HG02938 (cell line): ENCODE data around the gene TSHZ2.

ENCODE experiments used
- ATAC-seq: cut with Tn5 transposase; IDR thresholded peaks from one replicate; pipeline ENCODE4 v1.9.1; 2021; ENCODE audit warnings: mild to moderate bottlenecking, moderate library complexity; ENCODE audit not compliant: unreplicated experiment

The TSHZ2 gene

DNA sequence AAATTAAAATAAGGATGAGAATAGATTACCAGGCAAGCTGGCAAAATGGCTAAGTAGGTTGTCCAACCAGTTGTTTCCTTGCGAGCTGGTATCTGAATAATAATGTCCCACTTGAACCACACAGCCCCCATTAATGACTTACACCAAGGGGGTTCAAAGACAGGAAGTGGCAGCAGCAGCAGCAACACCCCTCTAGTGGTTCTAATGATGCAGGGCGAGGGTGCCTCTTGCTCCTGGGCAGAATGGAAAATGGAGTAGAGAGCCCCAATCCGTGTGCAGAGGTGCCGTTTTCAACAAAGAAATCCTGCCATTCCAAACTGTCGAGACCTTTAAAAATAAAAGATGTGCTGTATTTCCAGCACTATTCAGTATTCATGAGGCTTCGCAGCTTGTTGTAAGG lies 218.1 kb downstream of the TSHZ2 start:
- no peak for ATAC-seq

DNA sequence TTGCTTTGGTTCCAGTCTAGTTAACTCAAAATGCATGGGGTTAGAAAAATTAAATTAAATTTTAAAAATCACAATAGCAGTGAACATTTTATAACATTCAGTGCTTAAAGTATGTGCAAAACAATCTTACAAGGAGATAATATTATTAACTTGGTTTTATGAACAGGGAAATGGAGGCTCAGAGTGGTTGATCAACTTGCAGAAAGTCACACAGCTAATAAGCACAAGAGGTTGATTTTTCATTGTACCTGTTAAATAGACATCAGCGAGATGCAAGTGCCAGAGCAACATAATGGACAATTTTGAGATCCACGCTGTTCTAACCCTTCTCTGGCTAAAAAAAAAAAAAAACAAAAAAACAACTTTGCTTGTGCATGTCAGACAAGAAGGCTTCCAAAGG lies 219.8 kb downstream of the TSHZ2 start:
- ATAC-seq: no peak

- no peak for ATAC-seq
Measured at GRCh38 chr20:53194306-53195290, 222.4 kb downstream of the TSHZ2 start.

DNA sequence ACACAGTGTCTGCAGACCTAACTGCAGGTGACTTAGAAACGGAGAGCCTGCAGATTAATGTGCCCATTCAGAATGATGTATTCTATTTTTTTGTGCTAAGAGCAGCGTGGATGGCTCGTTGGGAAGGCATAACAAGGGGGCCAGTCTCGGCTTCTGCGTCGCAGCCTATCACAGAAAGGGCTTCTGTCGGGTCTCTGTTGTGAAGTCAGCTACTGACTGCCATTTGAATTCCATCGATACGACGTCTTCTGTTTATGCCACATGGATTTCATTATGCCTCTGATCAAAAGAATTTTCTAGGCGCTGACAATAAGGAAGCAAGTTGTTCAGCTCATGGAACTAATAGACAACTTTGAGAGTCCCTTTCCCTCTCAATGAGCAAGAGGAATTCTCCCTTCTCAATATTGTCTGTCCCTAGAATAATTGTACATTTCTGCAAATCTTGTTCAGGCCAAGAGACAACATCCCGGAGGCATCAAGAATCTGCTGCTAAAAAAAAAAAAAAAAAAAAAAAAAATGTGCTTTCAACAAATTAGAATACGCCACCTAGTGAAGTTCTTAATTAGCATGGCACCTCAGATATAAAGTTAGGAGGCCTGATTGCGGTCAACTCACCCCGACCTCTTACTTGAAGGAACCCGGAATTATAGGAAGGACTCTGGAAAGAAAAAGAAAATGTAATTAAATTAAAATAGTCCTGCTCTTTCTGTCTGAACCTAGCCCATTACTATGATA lies 223.9 kb downstream of the TSHZ2 start:
- ATAC-seq: no peak

DNA sequence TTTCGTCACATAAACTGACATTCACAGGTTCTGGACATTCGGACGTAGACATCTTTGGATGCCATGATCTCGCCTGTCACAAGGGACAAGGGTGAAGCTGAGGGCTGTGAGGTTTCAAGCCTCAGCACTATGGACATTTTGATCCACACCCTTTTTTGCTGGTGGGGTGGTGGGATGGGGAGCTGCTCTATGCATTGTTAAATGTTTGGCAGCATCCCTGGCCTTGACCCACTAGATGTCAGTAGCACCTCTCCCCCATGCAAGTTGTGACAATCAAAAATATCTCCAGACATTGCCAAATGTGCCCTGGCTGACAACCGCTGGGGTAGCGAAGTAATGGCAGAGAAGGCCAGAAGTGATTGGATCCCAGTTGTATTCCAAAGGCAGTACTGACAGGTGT lies 229.4 kb downstream of the TSHZ2 start:
- no peak for ATAC-seq

DNA sequence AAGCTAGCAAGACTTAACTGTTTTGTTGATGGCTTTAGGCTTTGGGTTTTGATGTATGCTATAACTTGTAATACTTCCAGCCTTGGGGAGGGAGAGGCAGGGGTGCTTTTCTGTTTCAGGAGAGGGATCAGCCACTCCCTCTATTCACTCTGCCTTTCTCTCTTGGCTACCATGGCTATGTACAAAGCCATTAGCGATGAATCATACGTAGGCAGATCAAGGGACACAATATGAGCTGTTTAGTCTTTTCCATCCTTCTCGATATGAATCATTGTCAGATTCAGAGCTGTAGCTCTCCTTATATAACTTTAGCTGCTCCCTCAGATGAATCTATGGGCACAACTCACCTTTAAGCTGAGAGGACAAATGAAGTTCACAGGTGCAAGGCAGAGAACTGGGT lies 230.6 kb downstream of the TSHZ2 start:
- no peak for ATAC-seq

- no peak for ATAC-seq
Measured at GRCh38 chr20:53205046-53205445, 232.9 kb downstream of the TSHZ2 start.

DNA sequence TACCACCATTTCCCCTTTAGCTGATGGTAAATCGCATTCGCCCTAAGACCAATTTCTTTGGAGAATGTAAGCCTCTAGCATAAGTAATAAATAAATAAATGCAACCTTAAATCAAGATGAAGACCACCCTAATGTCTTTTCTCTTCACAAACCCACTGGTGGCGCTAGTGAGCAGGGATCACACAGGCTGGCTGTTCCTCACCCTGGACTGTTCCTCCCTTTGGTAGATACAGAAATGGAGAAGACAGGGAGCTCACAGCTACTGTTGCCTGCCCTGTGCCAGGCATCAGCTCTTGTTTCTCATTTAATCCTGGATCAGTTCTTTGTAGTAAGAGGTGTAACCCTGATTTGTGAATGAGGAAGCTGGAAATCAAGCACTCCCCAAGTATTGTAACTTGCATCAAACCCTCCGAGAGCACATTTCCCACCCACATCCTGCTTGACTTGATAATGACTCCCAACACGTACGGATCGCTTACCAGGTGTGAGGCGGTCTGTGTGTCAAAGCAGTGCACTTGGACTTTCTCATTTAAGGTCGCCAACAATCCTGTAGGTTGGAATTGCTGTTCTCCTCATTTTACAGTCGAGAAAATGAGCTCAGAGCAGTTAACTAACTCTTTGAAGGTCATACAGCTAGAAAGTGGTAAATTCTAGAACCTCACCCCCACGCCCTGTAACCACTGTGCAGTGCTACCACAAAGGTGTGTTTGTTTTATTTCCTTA lies 236.1 kb downstream of the TSHZ2 start:
- ATAC-seq: no peak

- no peak for ATAC-seq
Measured at GRCh38 chr20:53210041-53210440, 237.9 kb downstream of the TSHZ2 start.

DNA sequence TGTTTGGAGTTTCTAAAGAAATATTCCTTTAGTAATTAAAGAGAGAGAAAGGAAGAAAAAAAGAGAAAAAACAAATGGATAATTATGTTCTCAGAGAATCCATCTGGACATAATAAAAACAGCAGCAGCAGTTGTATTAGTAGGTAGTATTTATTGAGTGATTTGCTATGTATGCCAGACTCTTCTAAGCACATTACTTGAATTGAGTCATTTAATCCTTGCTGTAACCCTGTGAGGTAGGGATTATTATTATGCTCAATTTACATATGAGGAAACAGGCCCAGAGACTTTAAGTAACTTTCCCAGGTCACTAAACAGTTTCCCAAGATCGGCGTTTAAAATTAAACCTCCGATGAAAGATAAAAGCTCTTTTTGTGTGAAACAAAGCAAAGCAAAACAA lies 238.8 kb downstream of the TSHZ2 start:
- no peak for ATAC-seq

- no peak for ATAC-seq
Measured at GRCh38 chr20:53212018-53212417, 239.9 kb downstream of the TSHZ2 start.

GRCh38 chr20:53214392-53214791 lies 242.2 kb downstream of the TSHZ2 start:
- no peak for ATAC-seq

DNA sequence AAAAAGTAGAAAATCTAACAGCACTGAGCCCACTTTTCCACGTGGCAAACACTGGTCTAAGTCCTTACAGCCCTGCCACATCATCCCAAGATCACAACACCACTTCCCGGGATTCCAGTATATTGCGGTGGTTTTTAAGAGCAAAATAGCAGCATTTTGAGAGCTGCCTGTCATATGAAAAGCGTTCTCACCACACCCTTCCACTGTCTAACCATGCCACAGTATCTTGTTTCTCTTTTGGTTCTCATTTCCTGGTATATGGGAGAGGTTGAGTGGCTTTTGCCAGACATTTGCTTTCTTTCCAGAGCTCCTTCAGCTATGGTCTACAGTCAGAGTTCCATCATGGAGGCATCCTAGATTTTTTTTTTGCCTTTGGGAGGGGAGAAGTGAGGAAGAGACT lies 243.0 kb downstream of the TSHZ2 start:
- no peak for ATAC-seq

DNA sequence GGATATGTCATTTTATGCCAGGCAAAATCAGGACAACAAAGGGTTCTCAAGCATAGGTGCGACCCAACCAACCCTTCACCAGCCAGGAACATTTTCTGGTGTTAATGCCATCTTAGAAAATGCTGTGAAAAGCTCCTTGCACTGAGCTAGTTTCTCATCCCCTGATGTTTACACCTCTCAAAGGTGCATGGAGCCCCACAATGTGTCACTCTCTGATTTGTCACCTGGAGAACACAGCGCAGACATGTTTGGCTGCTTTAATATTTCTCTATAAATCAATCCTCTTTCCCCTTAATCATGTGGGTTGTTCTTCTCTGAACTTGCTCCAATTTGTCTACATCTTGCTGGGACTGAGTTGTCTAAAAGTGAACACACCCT lies 244.3 kb downstream of the TSHZ2 start:
- ATAC-seq: no peak

- ATAC-seq: no peak
Measured at GRCh38 chr20:53216856-53217576, 244.9 kb downstream of the TSHZ2 start.

DNA sequence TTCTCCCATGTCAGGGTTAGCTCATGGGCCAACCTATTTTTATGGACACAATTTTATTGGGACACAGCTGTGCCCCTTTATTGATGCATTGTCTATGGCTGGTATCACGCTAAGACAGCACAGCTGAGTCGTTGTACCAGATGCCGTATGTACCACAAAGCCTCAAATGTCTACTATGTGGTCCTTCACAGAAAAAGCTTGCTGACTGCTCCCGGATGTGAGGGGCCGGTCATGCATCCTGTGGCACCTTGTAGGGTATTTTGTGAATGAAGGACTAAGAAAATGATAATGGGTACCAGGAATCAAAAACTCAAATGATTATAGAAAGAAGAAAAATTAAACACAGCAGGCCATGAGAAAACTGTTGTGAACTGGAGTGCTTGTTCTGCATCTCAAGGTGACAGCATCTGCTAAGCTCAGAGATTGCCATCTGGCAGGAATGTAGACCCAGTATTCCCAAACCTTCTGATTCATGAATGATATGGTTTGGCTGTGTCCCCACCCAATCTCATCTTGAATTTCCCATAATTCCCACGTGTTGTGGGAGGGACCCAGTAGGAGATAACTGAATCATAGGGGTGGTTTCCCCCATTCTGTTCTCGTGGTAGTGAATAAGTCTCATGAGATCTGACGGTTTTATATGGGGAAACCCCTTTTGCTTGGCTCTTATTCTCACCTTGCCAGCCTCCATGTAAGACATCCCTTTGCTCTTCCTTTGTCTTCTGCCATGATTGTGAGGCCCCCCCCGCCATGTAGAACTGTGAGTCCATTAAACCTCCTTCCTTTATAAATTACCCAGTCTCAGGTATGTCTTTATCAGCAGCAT lies 248.5 kb downstream of the TSHZ2 start:
- ATAC-seq: no peak

DNA sequence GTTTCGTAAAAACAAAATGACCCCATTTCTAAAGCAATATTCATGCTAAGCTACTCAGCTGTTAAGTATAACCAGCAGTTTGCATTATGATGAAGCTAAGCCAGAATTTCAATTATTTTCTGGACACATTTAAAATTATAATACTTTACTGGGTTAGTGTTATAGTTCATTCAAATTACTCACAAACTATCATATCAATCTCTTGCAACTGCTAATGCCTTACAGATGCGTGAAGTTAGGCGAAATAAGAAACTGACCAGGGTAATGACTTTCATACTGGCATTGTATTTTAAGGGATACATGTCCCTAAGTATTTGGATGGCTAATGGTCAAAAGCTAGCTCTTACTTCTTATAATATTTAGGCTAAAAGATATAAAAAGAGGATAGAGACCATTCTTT lies 249.6 kb downstream of the TSHZ2 start:
- ATAC-seq: no peak

DNA sequence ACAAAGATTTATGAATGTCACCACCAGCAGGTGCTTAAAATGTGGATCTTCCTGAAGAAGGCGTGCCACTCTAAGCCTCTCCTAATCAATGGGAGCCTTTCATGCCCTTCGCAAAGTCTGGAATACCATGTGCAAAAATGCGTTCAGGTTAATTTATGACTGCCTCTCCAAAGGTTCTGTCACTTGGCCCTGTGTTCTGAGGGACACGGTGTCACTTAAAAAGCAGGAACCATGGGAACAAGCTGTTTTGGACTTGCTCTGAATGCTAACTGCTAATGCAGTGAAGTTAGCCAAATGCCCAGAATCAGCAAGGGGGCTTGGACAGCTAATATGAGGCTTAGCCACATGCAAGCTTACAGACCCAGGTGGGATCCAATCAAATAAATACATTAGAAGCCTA lies 250.3 kb downstream of the TSHZ2 start:
- ATAC-seq: no peak

- no peak for ATAC-seq
Measured at GRCh38 chr20:53222932-53223331, 250.8 kb downstream of the TSHZ2 start.

GRCh38 chr20:53223626-53224172 lies 251.5 kb downstream of the TSHZ2 start:
- no peak for ATAC-seq
